GM12874 (cell line): ENCODE data around the gene ALDH1B1.

Experiments used
- TF ChIP-seq, protein P1 (sequence below): IDR thresholded peaks from 2 replicates; pipeline ENCODE4 v1.5.1; 2011; ENCODE audit warnings: low read depth, mild to moderate bottlenecking, control low read depth, low read length, moderate library complexity; ENCODE audit not compliant: insufficient read depth

ALDH1B1 gene

DNA sequence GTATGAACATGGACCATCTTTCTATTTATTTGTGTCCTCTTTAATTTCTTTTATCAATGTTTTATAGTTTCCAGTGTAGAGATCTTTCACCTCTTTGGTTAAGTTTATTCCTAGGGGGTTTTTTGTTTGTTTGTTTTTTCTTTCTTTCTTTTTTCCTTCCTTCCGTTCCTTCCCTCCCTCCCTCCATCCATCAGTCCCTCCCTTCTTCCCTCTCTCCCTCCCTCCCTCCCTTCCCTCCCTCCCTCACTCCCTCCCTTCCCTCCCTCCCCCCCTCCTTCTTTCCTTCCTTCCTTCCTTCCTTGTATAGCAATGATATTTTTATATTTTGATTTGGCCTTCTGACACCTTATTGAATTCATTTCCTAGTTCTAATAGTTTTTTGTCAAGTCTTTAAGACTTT, 55.2 kb downstream of the ALDH1B1 start:
- TF ChIP-seq, protein P1, sequence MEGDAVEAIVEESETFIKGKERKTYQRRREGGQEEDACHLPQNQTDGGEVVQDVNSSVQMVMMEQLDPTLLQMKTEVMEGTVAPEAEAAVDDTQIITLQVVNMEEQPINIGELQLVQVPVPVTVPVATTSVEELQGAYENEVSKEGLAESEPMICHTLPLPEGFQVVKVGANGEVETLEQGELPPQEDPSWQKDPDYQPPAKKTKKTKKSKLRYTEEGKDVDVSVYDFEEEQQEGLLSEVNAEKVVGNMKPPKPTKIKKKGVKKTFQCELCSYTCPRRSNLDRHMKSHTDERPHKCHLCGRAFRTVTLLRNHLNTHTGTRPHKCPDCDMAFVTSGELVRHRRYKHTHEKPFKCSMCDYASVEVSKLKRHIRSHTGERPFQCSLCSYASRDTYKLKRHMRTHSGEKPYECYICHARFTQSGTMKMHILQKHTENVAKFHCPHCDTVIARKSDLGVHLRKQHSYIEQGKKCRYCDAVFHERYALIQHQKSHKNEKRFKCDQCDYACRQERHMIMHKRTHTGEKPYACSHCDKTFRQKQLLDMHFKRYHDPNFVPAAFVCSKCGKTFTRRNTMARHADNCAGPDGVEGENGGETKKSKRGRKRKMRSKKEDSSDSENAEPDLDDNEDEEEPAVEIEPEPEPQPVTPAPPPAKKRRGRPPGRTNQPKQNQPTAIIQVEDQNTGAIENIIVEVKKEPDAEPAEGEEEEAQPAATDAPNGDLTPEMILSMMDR = no peak
